PFSK-1 (cell line): Measurements from ENCODE around the gene MLPH.

ENCODE experiments used
- FOXP2 ChIP-seq: optimal IDR thresholded peaks from 2 replicates; pipeline ENCODE3; 2011; ENCODE audit warnings: borderline replicate concordance, control low read depth, inconsistent platforms; ENCODE audit not compliant: insufficient read depth; ENCODE audit errors: extremely low read length, extremely low read depth
- POLR2AphosphoS5 ChIP-seq: IDR thresholded peaks from 2 replicates; pipeline ENCODE4 v1.6.1; 2012; ENCODE audit warnings: low read depth, mild to moderate bottlenecking, control low read depth, low read length, moderate library complexity
- SIN3A ChIP-seq: IDR thresholded peaks from 2 replicates; pipeline ENCODE4 v1.6.1; 2012; ENCODE audit warnings: mild to moderate bottlenecking, low read length, moderate library complexity, borderline replicate concordance; ENCODE audit not compliant: insufficient read depth
- TAF1 ChIP-seq: IDR thresholded peaks from 2 replicates; pipeline ENCODE4 v1.6.1; 2012; ENCODE audit warnings: low read length, control low read depth, borderline replicate concordance; ENCODE audit not compliant: insufficient read depth
- TF ChIP-seq, protein P1 (sequence below), 2 experiments: IDR thresholded peaks; 2 replicates each; pipeline versions ENCODE4 v1.6.1 to v1.8.0; 2011 to 2012; ENCODE audit warnings: low read depth in 2 of 2, low read length in 2 of 2, control low read depth in 1 of 2, inconsistent platforms in 1 of 2, mild to moderate bottlenecking in 1 of 2, moderate library complexity in 1 of 2; ENCODE audit not compliant: insufficient read depth in 1 of 2

Gene MLPH

DNA sequence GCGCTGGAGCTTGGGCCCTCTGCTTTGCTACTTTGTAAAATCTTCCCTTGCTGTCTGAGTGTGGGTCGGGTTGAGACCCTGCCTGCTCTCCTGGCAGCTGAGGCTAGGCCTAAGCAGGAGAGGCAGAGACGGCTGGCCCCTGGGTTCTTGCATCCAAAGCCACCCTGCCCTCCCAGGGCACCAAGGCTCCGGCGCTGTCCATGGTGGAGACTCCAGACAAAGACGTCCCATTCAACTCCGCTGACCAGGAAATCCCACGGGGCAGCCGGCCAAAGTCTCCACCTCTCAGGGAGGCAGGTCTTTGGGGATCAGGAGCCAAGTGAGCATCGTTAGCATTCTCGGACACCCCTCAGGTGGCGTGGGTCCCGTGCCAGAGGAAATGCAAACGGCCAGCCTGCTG, 76.8 kb downstream of the MLPH start:
- no peak for TF ChIP-seq SIN3A
- TF ChIP-seq, protein P1, sequence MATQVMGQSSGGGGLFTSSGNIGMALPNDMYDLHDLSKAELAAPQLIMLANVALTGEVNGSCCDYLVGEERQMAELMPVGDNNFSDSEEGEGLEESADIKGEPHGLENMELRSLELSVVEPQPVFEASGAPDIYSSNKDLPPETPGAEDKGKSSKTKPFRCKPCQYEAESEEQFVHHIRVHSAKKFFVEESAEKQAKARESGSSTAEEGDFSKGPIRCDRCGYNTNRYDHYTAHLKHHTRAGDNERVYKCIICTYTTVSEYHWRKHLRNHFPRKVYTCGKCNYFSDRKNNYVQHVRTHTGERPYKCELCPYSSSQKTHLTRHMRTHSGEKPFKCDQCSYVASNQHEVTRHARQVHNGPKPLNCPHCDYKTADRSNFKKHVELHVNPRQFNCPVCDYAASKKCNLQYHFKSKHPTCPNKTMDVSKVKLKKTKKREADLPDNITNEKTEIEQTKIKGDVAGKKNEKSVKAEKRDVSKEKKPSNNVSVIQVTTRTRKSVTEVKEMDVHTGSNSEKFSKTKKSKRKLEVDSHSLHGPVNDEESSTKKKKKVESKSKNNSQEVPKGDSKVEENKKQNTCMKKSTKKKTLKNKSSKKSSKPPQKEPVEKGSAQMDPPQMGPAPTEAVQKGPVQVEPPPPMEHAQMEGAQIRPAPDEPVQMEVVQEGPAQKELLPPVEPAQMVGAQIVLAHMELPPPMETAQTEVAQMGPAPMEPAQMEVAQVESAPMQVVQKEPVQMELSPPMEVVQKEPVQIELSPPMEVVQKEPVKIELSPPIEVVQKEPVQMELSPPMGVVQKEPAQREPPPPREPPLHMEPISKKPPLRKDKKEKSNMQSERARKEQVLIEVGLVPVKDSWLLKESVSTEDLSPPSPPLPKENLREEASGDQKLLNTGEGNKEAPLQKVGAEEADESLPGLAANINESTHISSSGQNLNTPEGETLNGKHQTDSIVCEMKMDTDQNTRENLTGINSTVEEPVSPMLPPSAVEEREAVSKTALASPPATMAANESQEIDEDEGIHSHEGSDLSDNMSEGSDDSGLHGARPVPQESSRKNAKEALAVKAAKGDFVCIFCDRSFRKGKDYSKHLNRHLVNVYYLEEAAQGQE (IDR thresholded peaks at IDR 0.05; ENCODE audit: insufficient read depth in 1 of 2, low read depth in 2 of 2, low read length in 2 of 2), result peak; percentile 88 to 92

- TF ChIP-seq SIN3A, result no peak
- no peak for TF ChIP-seq FOXP2
- no peak for TF ChIP-seq TAF1
- TF ChIP-seq, protein P1 (IDR thresholded peaks at IDR 0.05; ENCODE audit: insufficient read depth in 1 of 2, low read depth in 2 of 2, low read length in 2 of 2), result no peak
- no peak for TF ChIP-seq POLR2AphosphoS5
These were observed 77.6 kb downstream of the MLPH start for GRCh38 chr2:237564526-237565131.

GRCh38 chr2:237565974-237566373, 78.9 kb downstream of the MLPH start:
- no peak for TF ChIP-seq POLR2AphosphoS5
- no peak for TF ChIP-seq TAF1
- TF ChIP-seq FOXP2, result no peak
- TF ChIP-seq, protein P1 (IDR thresholded peaks at IDR 0.05; ENCODE audit: insufficient read depth in 1 of 2, low read depth in 2 of 2, low read length in 2 of 2), result no peak
- TF ChIP-seq SIN3A, result no peak

DNA sequence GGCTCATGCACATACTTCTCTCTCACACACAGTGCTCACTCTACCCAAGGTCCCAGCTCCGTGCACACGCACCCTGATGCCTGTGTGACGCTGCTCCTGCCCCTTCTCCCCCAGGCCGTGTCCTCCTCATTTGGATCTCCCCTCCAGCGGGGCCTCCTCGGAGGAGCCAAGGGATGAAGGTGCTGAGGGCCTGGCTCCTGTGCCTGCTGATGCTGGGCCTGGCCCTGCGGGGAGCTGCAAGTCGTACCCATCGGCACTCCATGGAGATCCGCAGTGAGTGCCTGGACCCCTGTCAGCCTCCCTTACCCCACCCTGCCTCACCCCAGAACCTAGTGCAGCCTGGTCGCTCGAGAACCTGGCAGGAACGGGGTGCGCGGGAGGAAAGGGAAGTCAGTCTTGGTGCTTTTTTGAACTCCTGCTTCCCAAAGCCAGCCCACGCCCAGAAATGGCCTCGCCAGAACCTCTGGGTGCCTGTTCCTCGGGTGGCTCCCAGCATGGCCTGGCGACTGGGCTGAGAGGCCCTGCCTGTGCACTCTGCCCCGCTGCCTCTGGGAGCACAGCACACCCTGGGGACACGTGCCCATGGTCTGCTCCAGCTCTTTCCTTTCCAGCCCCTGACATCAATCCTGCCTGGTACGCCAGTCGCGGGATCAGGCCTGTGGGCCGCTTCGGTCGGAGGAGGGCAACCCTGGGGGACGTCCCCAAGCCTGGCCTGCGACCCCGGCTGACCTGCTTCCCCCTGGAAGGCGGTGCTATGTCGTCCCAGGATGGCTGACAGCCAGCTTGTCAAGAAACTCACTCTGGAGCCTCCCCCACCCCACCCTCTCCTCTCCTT, 79.6 kb downstream of the MLPH start, which contains the start of gene PRLH:
PRLH (plus strand) TSS at position 174 of the 835 bp plus-strand sequence; CDS start at position 174, 0 bp downstream.
- TF ChIP-seq TAF1 (no peak), POLR2AphosphoS5 (no peak)

DNA sequence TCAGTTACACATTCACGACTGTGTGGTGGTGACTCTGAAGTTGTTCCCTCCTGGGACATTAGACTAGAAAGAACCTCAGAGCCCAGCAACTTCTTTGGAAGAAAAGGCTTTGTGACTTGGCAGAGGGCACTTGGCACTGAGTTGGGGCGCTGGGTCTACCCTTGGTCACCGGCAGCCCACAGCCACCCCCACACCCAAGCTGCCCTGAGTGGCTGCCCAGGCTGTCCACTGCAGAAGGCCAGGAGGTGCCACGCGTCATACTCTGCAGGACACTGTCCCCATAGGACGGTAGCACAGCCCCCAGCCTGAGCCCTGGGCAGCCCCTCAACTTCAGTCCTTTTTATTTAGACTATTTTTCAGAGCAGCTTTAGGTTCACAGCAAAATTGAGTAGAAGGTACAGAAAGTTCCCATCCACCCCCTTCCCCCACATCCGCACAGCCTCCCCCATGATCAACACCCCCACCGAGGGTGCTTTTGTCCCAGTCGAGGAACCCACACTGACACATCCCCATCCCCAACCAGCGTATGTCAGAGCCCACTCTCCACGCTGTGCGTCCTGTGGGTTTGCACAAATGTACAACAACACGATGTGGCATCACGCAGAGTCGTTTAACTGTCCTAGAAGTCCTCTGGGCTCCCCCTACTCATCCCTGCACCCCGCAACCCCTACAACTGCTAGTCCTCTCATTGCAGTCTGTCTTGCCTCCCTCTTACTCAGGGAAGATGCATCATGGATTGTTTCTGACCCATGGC, 80.4 kb downstream of the MLPH start:
- TF ChIP-seq FOXP2 (no peak), POLR2AphosphoS5 (no peak), SIN3A (no peak), TAF1 (no peak)
- TF ChIP-seq, protein P1 (IDR thresholded peaks at IDR 0.05; ENCODE audit: insufficient read depth in 1 of 2, low read depth in 2 of 2, low read length in 2 of 2), result no peak
